DMS 273 (cell line): ENCODE data around the gene LRIT1.

ENCODE experiments used
- DNase-seq: peaks from one replicate; lab custom pipeline; 2025; ENCODE audit not compliant: unreplicated experiment; lab: John Stamatoyannopoulos, UW

LRIT1 gene

DNA sequence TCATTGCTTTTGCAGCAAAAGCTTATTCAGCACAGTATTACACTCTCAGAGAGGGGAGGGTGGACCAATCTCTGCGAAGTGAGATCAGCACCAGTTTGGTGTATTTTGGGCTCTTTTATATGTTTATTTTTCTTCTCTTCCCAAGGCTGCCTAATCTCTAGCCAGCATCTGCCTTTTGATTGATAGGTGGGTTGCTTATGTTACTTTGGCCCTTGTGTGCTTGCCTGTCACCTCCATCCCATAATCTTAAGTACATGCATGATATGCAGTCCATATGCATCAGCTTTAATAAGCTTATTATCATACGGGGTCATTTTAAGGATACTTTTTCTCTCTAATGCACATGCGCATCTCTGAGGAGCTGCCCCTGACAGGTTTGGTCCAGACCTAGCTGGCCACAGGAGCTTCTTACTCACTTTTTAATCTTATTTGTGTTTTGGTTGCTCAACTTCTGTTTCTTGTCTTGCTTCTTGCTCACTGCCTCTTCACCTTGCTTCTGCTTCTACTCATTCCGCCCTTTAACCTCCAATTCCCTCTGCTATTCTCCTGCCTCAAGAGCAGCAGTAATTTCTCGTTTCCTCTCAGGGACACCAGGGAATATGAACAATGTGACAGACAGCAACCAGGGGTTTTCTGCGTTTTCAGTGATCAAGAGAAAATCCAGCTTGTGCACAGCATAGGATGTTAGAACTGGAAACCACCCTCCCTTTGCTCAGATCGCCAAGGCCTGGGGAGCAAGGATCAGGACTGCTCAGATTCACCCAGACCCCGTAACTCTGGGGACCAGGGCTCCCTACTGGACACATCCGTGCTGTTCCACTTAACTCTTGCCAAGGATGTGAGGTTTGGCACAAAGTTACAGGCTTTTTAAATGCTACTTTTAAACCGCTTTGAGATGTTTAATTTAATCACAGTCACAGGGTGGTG lies 13.5 kb upstream of the LRIT1 start:
- no peak for DNase-seq

DNA sequence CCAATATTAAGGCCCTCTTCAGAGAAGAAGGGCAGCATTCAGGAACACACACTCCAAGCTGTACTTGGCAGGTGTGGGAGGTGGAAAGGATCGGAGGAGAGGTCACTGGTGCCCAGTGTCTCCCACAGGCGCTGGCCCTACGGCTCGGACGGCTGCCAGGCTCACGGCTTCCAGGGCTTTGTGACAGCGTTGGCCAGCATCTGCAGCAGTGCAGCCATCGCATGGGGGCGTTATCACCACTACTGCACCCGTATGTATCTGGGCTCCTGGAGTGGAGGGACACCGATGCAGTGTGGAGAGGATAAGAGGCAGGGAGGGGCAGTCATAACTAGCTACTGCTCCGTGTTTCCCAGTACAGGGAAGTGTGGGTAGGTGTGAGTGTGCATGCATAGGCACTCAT lies 7.4 kb upstream of the LRIT1 start:
- no peak for DNase-seq

DNA sequence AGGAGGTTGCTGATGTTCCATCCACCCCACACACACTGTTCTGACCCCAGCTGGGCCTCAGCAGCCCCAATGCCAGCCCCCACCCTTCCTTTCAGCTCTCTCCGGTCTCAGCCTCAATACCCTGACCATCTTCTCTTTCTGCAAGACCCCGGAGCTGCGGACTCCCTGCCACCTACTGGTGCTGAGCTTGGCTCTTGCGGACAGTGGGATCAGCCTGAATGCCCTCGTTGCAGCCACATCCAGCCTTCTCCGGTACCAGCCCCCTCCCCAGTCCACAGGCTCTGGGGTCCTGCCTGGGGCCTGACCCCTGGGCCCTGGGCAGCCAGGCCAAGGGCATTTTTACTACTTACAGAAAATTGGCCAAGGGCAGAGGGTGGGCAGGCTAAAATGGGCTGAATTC lies 6.2 kb upstream of the LRIT1 start:
- no peak for DNase-seq

DNA sequence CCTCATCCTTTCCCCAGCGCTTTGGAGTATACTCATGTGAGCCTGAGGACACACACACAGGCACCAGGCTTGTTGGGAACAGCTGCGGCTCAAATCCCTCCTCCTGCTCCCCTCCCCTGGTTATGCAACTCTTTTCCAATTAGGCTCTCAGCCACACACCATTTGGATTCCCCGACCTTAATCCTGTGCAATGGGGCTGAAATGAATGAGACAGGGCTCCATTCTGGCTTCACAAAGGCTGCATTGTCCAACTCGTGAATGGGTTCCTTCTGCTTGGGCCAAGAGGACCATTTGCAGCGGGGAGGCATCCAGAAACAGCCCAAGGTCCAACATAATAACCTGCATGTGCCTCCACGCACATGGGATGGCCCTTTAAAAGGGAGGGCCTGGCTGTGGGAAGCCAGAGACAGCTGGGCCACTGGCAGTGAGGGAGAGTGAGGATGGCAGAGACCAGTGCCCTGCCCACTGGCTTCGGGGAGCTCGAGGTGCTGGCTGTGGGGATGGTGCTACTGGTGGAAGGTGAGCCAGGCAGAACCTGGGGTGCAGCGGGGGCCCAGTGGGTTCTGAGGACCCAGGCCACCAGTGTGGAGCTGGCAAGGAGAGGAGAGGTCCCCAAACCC lies 3.4 kb upstream of the LRIT1 start, which contains the start of gene RGR:
Gene RGR (plus strand): TSS at position 403 of the 620 bp plus-strand sequence. CDS start 38 bp downstream, at position 441.
- DNase-seq = peak; percentile 62

DNA sequence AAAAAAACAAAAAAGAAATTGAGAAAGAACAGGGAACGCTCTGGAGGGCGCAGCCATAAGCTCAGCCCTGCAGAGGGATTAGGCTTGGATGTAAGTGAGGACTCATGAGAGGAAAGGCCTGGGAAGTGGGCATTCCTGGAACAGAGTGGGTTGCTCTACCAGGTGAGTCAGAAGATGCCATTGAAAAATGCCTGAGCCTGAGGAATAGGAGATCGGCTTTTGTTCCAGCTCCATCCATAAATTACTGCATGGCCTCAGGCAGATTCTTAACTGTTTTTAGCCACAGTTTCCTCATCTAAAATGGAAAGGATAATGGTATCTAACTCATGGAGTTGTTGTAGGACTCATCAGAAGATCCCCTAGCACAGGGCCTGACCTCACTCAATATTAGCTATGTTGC lies 2.4 kb upstream of the LRIT1 start:
- no peak for DNase-seq

DNA sequence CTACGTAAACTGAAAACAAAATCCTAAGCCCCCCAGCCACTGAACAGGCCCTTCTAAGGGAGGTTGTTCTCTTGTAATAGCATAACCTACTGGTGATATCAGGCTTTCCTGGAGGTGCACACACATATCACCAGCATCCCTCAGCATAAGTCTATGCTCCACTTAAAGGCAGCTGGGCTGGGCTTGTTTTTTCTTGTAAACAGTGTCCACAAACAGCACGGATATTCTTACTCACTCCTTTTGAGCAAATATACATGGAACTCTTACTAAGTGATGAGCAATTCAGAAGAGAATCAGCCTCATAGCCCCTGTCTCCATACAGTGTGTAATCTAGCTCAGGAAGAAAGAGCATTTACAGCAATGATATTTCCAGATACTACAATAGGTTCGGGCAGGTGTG lies 2.4 kb downstream of the LRIT1 start:
- no peak for DNase-seq

DNA sequence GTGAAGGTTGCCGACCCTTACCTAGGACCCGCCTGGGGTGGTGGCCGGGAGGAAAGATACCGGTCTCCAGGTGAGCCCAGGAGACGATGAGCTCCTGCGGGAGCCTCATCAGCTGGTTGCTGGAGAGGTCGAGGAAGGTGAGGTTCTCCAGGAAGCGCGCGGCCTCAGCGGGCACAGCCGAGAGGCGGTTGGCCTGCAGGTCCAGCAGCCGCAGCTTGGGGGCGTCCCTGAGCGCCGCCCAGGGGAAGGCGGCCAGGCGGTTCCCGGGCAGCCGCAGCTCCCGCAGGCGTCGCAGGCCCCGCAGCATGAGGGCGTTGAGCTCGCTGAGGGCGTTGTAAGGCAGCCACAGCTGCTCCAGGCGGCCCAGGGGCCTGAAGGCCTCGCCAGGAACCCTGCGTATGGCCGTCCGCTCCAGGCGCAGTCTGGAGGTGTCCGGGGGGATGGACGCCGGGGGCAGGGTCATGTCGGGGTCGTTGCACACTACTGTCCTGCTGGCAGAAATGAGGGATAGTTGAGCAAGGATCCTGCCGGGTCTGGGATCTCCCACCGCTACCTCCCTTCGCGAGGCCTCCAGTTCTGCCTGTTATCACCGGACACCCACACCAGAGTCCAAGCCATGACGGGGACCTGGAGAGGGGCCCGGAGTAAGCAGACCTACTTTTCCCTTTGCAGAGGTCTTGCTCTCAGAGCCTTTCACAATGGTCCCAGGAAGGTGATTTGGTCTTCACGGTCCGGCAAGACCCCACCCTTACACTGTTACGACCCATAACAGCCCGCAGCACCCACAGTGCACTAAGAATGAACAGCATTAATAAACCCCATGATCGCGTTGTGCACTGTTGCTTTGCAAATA lies 3.9 kb downstream of the LRIT1 start:
- no peak for DNase-seq

DNA sequence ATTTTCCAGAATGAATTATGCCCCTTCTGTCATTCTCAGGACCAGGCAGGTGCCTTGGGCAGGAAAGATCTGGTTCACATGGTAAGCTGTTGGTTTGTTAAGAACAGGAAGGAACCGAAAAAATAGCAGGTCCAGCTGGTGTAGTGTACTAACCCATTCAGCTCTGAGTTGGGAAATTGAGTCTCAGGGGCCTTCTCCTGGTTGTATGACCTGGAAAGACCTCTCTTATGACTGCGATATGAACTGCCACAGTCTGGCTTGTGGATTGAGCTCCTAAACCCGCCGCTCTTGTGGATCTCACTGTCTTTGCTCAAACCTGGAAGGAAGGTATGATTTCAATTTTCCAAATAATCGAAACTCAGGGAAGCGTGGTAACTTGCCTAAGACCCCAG lies 4.5 kb downstream of the LRIT1 start:
- DNase-seq = no peak

DNA sequence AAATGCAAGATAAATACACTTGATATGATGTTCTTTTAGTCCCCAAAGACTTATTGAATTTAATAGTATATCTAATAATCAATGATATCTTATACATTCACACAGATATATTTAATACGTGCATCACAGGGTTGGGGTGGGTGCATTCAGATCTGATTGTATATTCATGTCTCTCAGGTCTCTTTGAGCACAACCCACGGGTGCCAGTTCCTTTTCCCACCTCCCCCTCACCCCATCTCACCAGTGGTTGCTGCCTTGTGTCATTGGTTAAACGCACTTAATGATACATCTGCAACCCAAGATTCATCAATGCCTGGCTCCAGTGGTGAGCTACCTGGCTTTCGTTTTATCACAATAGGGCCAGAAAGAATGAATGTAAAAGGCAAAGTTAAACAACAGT lies 6.2 kb downstream of the LRIT1 start:
- no peak for DNase-seq

DNA sequence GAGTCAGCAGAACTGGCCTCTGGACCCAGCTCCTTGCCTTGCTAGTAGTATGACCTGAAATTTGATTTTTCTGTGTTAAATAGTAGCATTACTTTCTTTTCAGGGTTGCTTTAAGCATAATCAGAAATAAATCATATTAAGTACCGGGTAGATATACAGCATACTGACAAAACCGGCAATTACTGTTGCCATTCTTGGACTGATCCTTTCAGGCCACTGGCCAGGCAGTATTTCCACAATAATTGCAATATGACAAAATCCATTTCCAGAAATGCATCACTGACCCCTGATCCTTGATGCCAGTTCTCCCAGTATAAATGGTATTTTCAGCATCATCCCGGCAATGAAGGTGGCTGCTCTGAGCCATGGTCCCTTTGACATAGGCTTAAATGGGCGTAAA lies 6.9 kb downstream of the LRIT1 start:
- DNase-seq = no peak

DNA sequence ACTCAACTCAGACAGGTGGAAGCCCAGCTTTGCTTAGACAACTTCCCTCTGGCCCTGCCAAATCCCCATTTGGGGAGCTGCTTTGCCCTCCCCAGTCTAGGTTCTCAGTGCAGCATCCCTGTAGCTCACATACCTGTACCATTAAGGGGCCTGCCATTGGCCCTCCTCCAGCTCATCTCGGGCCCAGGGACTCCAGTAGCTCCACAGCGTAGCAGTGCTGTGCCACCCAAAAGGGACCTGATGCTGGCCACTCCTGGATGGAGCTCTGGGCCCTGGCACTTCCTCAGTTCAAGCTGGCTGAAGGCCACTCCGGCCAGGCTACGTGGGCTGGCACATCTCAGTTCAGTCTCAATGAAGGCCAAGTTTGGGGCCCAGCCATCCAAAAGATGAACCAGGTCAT lies 7.4 kb downstream of the LRIT1 start:
- no peak for DNase-seq

DNA sequence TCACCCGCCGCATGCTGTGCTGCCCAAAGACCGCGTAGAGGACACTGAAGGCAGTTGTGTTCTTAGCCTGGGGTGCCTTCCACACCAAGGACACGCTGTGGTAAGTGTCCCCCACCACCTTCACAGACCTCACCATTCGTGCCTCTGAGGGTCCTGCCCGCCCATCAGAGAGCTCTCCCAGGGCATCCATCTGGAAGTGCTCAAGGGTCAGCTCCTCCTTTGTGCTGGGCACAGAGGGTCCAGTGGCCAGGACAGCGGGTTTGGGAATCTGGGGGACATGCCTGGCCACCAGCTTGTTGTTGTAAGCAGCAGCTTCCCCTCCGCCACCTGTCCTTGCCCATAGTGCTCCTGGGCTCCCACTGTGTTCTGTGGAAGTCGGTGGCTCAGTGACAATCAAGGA lies 9.0 kb downstream of the LRIT1 start:
- DNase-seq = no peak

DNA sequence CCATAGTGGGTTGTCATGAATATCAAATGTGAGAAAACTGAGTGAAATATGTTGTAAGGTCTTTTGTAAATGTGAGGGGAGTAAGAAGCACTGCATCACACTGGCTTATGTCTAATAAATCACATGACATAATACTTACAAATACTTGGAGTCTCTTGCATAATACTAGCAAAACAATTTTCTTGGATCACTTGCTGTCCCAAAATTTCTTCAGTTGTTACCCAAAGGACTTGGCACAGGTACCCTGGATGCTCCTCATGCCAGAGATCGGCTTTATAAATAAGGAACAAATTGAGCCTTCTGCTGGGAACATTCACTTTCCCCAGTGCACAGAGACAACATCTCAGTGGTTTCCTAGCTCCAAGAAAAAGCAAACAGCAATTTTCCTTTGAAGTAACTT lies 11.0 kb downstream of the LRIT1 start:
- DNase-seq = no peak

DNA sequence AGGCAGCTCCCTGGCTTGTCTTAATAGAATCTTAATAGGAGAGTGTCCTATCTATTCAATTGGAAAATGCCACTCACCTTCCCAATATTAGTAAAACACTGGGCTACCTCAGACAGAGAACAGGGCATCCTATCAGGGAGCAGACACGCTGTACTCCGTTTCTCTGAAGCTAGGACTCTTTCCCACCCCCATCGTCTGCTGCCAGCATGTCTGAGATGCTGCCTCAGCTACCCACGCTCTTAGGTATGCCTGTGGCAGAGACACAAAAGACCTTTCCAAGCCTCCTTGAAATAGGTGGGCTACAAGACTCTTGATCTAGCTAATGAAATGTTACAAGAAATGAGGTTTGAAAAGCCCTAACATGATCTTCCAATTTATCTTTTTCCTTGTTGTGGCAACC lies 13.5 kb downstream of the LRIT1 start:
- DNase-seq = no peak

DNA sequence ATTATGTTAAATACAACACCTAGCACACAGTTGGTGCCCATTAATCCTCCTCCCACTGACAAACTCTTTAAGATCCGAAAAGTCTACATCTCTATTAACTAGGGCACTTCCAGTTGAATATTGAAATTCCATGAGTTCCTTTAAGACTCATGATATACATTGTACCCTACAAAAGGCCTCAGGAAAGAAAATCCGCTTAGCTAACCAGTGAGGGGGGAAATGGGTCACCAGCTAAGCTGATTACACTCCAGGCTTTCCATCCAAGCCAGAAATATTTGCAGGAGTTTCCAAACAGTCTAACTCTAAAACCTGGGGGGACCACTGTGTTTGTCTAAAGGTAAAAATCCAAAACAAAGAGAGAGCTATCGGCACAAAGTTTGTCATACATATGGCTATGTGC lies 14.7 kb downstream of the LRIT1 start:
- no peak for DNase-seq

DNA sequence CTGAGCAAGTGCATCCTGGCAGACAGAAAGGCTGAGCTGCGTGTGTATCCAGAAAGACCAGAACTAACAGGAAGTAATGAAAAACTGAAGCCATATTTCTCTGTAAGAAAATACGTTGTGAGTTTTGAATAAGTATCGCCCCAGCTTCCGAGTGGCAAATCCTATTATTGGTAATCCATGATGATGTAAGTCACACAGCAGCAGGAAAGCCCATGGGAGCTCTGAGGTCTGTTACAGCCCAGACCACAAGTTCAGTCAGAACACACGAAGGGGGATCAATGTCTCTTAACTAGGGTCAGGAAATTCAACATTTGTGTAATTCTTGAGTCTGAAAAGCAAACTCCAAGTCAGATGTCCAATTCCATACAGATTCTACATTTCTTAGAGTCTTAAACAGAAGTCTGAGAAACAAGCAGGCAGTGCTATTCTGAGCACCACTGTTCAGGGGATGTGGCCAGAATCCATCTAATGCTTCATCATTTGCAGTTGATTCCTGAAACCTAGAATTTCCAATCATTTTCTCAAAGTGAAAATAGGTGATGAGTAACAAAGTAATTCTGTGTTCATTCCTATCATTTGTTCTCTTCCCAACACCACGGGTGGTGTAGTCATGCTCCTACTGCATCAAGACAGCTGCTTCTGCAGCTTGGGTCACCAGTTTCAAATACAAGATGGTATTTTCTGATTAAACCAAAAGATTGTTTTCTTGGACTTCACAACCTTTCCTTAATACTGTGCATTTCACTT lies 15.7 kb downstream of the LRIT1 start, which contains the start of gene LRIT2:
Gene LRIT2 (minus strand): TSS at position 118 of the 747 bp plus-strand sequence. CDS start 24 bp downstream, at position 94.
- no peak for DNase-seq

DNA sequence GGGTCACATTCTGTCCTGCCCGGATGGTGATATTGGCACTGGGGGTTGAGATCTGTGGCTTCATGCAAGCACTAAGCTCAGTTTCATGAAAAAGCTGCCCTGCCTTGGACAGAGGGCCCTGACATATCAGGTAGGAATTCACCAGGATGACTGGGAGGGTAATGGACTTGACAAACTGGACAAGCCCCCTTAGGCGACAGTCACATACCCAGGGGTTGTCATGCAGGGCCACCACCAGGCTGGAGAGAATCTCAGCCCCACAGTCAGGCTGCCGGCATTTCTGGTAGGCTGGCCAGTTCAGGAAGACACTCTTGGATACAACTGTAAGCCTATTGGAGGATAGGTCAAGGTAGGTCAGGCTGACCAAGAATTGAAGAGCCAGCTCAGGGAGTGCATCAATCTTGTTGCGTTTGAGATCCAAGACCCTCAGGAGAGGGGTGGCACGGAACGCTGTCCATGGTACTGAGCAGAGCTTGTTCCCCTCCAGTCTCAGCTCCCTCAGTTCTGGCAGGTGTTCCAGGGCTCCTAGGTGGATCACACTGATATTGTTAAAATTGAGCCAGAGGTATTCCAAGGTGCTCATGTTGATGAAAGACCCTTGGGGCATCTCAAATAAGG lies 16.8 kb downstream of the LRIT1 start:
- peak; percentile 1 for DNase-seq

DNA sequence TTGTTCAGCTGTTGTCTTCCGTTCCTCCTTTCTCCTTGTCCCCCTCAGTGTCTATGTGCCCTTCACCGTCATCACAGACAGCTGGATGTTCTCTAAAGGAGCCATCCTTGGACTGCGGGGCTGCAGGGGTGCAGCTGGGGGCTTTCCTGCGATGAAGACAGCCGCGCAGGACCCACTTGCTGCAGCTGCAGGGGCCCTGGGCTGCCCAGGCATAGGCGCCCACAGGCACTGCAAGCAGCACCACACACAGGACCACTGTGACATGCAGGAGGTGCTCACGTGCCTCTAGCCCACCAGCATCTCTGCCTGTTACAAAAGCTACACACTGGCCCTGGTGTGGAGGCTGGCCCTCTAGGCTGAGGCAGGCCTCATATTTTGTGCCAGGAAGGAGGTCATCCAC lies 19.4 kb downstream of the LRIT1 start:
- DNase-seq = no peak

DNA sequence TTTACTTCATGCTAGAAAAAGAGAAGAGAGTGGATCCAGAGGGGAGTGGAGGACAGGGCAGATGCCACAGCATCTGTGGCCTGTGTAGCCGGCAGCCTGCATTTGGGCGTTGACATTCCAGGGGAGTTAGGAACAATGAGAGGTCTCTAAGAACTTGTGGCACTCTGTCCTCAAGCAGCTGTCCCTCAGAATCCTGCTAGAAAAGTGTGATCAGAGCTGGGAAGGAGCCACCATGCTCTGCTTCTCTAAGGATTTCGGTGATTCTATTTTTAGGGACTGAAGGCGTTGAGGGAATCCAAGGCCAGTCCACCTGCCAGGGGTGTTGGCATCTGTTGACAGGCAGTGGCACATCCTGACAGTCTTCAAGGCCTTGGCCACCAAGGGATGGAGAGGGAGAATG lies 23.6 kb downstream of the LRIT1 start:
- DNase-seq = no peak

DNA sequence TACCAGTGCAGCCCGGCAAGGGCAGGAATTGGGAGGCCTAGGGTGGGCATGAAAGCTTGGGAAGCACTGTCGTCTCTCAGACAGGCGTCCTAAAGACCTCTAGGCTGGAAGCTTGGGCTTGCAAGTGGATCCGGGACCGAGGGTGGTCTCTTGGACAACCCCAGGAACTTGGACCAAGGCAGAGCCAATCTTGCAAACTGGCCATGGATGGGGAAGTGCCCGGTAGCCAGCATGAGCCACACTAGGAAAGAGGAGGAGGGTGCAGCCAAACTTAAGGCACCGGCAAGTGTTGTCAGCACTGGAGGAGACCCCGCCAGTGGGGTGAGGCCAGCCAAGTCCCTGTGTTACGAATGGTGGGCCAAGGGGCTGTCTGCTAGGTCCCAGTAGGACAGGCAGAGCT lies 24.5 kb downstream of the LRIT1 start:
- DNase-seq = no peak
